NK-92 (cell line): ENCODE measurements around the gene GAS6.

Experiments used
- DNase-seq: peaks from one replicate; lab custom pipeline; 2025; ENCODE audit not compliant: unreplicated experiment; lab: John Stamatoyannopoulos, UW

The GAS6 gene

GRCh38 chr13:113853518-113854237 is 10.2 kb downstream of the GAS6 start:
- no peak for DNase-seq

GRCh38 chr13:113852536-113853517 is 11.0 kb downstream of the GAS6 start:
- no peak for DNase-seq

GRCh38 chr13:113851826-113852535 is 11.9 kb downstream of the GAS6 start:
- no peak for DNase-seq

GRCh38 chr13:113851480-113851803 is 12.4 kb downstream of the GAS6 start:
- no peak for DNase-seq

GRCh38 chr13:113850722-113851479 is 13.0 kb downstream of the GAS6 start:
- no peak for DNase-seq

- DNase-seq: no peak
These were observed 13.7 kb downstream of the GAS6 start for GRCh38 chr13:113849981-113850721.

GRCh38 chr13:113849546-113849945 is 14.3 kb downstream of the GAS6 start:
- no peak for DNase-seq

GRCh38 chr13:113848431-113849260 is 15.2 kb downstream of the GAS6 start:
- DNase-seq: no peak

- DNase-seq: no peak
These were observed 15.9 kb downstream of the GAS6 start for GRCh38 chr13:113848020-113848419.

GRCh38 chr13:113846636-113847318 is 17.1 kb downstream of the GAS6 start:
- no peak for DNase-seq

GRCh38 chr13:113845723-113846635 is 17.9 kb downstream of the GAS6 start:
- DNase-seq: no peak

GRCh38 chr13:113845055-113845454 is 18.8 kb downstream of the GAS6 start:
- DNase-seq: no peak

GRCh38 chr13:113843864-113844556 is 19.9 kb downstream of the GAS6 start:
- no peak for DNase-seq

GRCh38 chr13:113843063-113843654 is 20.7 kb downstream of the GAS6 start:
- DNase-seq: no peak

GRCh38 chr13:113842336-113843062 is 21.4 kb downstream of the GAS6 start:
- DNase-seq: no peak

- DNase-seq: no peak
These were observed 22.6 kb downstream of the GAS6 start for GRCh38 chr13:113841353-113841650.
